Neural progenitor cell (in vitro differentiated cells): ENCODE data around the gene KLC1. TPM values are rescaled to one million over a fixed set of nuclear protein-coding genes. Genes with fewer than 3 reads are reported as not detected.
A peak's percentile ranks its signal among the peaks of the same experiment; 100 is the strongest.

Experiments
- DNase-seq: peaks from one replicate; pipeline ENCODE4 v3.0.0-alpha.2; 2016; ENCODE audit warnings: low spot score
- H2AFZ ChIP-seq: fragments of 200-600 bp; sonication (generic); replicated peaks from 2 replicates; pipeline ENCODE4 v1.6.1; 2016; ENCODE audit warnings: antibody characterized with exemption
- H3F3A ChIP-seq: fragments of 200-600 bp; sonication (generic); 2 replicates; pipeline ENCODE4 v1.6.1; 2016; ENCODE audit warnings: antibody characterized with exemption, low read depth
- H3K27ac ChIP-seq: fragments of 200-600 bp; sonication (generic); 2 replicates; pipeline ENCODE4 v1.5.1; 2016; ENCODE audit warnings: mild to moderate bottlenecking
- H3K27me3 ChIP-seq: fragments of 200-600 bp; sonication (generic); 2 replicates; pipeline ENCODE4 v1.6.1; 2016; ENCODE audit warnings: mild to moderate bottlenecking, moderate library complexity
- H3K36me3 ChIP-seq: fragments of 200-600 bp; sonication (generic); 2 replicates; pipeline ENCODE4 v1.5.1; 2016
- H3K4me1 ChIP-seq: fragments of 200-600 bp; sonication (generic); 2 replicates; pipeline ENCODE4 v1.6.1; 2016; ENCODE audit warnings: mixed run types
- H3K4me2 ChIP-seq: fragments of 200-600 bp; sonication (generic); 2 replicates; pipeline ENCODE4 v1.6.1; 2016
- H3K4me3 ChIP-seq: fragments of 200-600 bp; sonication (generic); 2 replicates; pipeline ENCODE4 v1.5.1; 2016
- H3K79me2 ChIP-seq: fragments of 200-600 bp; sonication (generic); 2 replicates; pipeline ENCODE4 v1.6.1; 2016; ENCODE audit warnings: low read depth
- H3K9ac ChIP-seq: fragments of 200-600 bp; sonication (generic); 2 replicates; pipeline ENCODE4 v1.6.1; 2016
- H3K9me3 ChIP-seq: fragments of 200-600 bp; sonication (generic); 2 replicates; pipeline ENCODE4 v1.5.1; 2016; ENCODE audit warnings: low read depth
- H4K20me1 ChIP-seq: fragments of 200-600 bp; sonication (generic); 2 replicates; pipeline ENCODE4 v1.6.1; 2016; ENCODE audit warnings: low read depth
- H3K27ac Mint-ChIP-seq: 3 replicates; pipeline ENCODE4 v1.8.0; 2021; ENCODE audit warnings: mixed read lengths
- H3K27me3 Mint-ChIP-seq: 2 replicates; pipeline ENCODE4 v1.8.0; 2022; ENCODE audit warnings: low read depth, mild to moderate bottlenecking, inconsistent platforms, moderate library complexity, mixed read lengths; ENCODE audit not compliant: insufficient read depth
- H3K36me3 Mint-ChIP-seq: 3 replicates; pipeline ENCODE4 v1.8.0; 2021; ENCODE audit warnings: mixed read lengths
- H3K4me1 Mint-ChIP-seq: 3 replicates; pipeline ENCODE4 v1.8.0; 2021; ENCODE audit warnings: mixed read lengths
- H3K4me3 Mint-ChIP-seq: 3 replicates; pipeline ENCODE4 v1.8.0; 2021; ENCODE audit warnings: mild to moderate bottlenecking, moderate library complexity, mixed read lengths
- H3K9me3 Mint-ChIP-seq: 3 replicates; pipeline ENCODE4 v1.8.0; 2020; ENCODE audit warnings: mixed read lengths
- EZH2 ChIP-seq: fragments of 200-600 bp; sonication (generic); IDR thresholded peaks from 2 replicates; pipeline ENCODE4 v1.6.1; 2017; ENCODE audit warnings: antibody characterized with exemption, mild to moderate bottlenecking, moderate library complexity
- EZH2phosphoT487 ChIP-seq: fragments of 200-600 bp; sonication (generic); IDR thresholded peaks from 2 replicates; pipeline ENCODE4 v1.6.1; 2017; ENCODE audit warnings: antibody characterized with exemption
- total RNA-seq: library from RNA; depleted of rRNA; stranded (reverse); fragments of >200 nt; gene quantifications from 2 replicates; pipeline ENCODE4 v1.2.3, GENCODE V29; 2015; ENCODE audit warnings: low replicate concordance
- TF ChIP-seq, protein P1 (sequence below): fragments of 200-600 bp; sonication (generic); IDR thresholded peaks from 2 replicates; pipeline ENCODE4 v1.5.1; 2017; ENCODE audit warnings: antibody characterized with exemption, mild to moderate bottlenecking

The KLC1 gene
- total RNA-seq, 1 donor from 2014 or later = 163 TPM

DNA sequence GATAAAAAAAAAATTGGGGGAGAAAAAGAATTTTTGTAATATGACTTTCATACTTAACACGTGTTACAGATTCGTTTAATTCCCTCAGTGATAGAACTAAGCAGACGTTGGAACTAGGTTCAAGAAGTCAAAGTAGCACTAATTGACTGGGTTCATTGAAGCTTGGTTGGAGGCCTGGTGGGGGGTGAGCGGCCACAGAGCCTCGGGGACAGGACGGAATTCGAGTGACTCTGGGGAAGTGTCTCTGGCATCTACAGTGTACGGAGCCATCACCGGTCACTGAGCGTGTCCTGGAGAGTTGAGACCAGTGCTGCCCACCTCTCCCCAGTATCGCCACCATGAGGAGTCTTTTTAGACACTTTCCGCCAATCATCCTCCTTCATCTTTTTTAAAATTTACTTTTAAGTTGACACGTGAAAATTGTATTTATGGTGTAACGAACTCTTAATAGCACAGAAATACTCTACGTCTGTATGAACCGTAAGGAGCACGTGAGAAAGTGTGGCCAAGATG is 87.9 kb downstream of the KLC1 start:
- Mint-ChIP-seq H3K27me3 (peaks cover 7% of the 10 kb centered on the region), H3K27ac (no peak overlapping the region), H3K4me1 (peaks cover 52% of the 10 kb centered on the region), H3K36me3 (peaks cover 13% of the 10 kb centered on the region), H3K4me3 (peak overlapping the region; percentile 90), H3K9me3 (no peaks in the 10 kb centered on the region)
- peaks cover 81% of the 10 kb centered on the region for H4K20me1 ChIP-seq
- no peak overlapping the region for H2AFZ ChIP-seq
- H3K27me3 ChIP-seq = no peaks in the 10 kb centered on the region
- peak; percentile 55 for DNase-seq
- peaks cover 87% of the 10 kb centered on the region for H3K79me2 ChIP-seq
- no peaks in the 10 kb centered on the region for H3K9me3 ChIP-seq
- TF ChIP-seq, protein P1, sequence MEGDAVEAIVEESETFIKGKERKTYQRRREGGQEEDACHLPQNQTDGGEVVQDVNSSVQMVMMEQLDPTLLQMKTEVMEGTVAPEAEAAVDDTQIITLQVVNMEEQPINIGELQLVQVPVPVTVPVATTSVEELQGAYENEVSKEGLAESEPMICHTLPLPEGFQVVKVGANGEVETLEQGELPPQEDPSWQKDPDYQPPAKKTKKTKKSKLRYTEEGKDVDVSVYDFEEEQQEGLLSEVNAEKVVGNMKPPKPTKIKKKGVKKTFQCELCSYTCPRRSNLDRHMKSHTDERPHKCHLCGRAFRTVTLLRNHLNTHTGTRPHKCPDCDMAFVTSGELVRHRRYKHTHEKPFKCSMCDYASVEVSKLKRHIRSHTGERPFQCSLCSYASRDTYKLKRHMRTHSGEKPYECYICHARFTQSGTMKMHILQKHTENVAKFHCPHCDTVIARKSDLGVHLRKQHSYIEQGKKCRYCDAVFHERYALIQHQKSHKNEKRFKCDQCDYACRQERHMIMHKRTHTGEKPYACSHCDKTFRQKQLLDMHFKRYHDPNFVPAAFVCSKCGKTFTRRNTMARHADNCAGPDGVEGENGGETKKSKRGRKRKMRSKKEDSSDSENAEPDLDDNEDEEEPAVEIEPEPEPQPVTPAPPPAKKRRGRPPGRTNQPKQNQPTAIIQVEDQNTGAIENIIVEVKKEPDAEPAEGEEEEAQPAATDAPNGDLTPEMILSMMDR = no peak
- TF ChIP-seq EZH2phosphoT487 = no peak
- TF ChIP-seq EZH2 = no peak
- H3K4me1 ChIP-seq = peaks cover 21% of the 10 kb centered on the region
- H3K9ac ChIP-seq = no peak overlapping the region
- no peaks in the 10 kb centered on the region for H3K36me3 ChIP-seq
- no peak overlapping the region for H3K27ac ChIP-seq
- peak overlapping the region; percentile 98 for H3K4me3 ChIP-seq
- peaks cover 15% of the 10 kb centered on the region for H3F3A ChIP-seq
- peak overlapping the region; percentile 99 for H3K4me2 ChIP-seq

DNA sequence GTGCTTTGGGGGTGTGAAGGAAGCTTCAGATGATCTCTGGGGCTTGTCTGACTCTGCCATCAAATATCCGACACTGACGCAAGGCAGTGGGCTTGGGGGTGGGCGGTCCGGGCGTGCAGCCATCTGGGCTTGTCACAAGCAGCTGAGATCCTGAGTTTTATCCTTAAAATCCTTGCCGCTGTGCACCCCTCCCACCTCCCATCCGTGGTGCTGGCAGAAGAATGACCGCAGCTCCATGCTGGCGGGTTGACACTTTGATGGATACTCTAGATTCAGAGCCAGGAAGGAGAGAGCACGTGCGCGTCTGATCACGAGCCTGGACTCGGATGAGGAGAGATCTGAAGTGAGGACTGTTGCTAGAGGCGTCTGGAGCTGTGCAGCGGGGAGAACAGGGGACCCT is 89.6 kb downstream of the KLC1 start:
- Histone ChIP-seq H3K4me3 (no peak overlapping the region), H3K27ac (no peak overlapping the region), H3K9me3 (no peaks in the 10 kb centered on the region), H3K4me1 (peaks cover 21% of the 10 kb centered on the region), H3K36me3 (no peaks in the 10 kb centered on the region), H3K9ac (no peak overlapping the region), H3K79me2 (peaks cover 89% of the 10 kb centered on the region), H2AFZ (no peak overlapping the region), H3F3A (peaks cover 9% of the 10 kb centered on the region), H3K4me2 (no peak overlapping the region), H3K27me3 (no peaks in the 10 kb centered on the region), H4K20me1 (peaks cover 74% of the 10 kb centered on the region)
- TF ChIP-seq, protein P1 = no peak
- no peak for TF ChIP-seq EZH2phosphoT487
- H3K27ac Mint-ChIP-seq = no peak overlapping the region
- H3K36me3 Mint-ChIP-seq = peaks cover 8% of the 10 kb centered on the region
- peaks cover 49% of the 10 kb centered on the region for H3K4me1 Mint-ChIP-seq
- no peaks in the 10 kb centered on the region for H3K9me3 Mint-ChIP-seq
- peaks cover 9% of the 10 kb centered on the region for H3K27me3 Mint-ChIP-seq
- no peak overlapping the region for H3K4me3 Mint-ChIP-seq
- DNase-seq = no peak

DNA sequence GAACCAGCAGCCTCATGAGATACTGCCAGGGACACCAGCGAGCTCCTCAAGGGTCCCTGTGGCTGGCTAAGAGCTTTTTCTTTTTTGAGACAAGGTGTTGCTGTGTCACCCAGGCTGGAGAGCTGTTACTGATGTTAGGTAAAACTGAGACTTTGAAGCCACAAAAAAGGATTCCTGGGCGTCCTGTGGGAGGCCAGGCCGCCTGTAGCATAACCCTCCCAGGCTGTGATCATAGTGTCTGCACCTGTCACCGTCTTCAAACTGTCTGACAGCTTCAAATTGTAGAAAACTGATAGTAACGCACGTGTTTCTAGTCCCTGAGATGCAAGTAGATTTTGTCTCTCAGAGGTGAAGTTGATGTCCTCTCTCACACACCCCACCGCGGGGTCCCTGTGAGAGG is 90.7 kb downstream of the KLC1 start:
- Histone ChIP-seq H3K4me3 (no peak overlapping the region), H3K27me3 (no peaks in the 10 kb centered on the region), H3F3A (no peaks in the 10 kb centered on the region), H3K4me1 (peaks cover 13% of the 10 kb centered on the region), H3K79me2 (peaks cover 83% of the 10 kb centered on the region), H3K9me3 (no peaks in the 10 kb centered on the region), H3K9ac (no peak overlapping the region), H3K36me3 (no peaks in the 10 kb centered on the region), H2AFZ (no peak overlapping the region), H3K27ac (no peak overlapping the region), H3K4me2 (no peak overlapping the region), H4K20me1 (peaks cover 74% of the 10 kb centered on the region)
- peaks cover 8% of the 10 kb centered on the region for H3K36me3 Mint-ChIP-seq
- H3K27ac Mint-ChIP-seq = no peak overlapping the region
- TF ChIP-seq EZH2 = no peak
- TF ChIP-seq EZH2phosphoT487 = no peak
- TF ChIP-seq, protein P1 = no peak
- H3K27me3 Mint-ChIP-seq = peaks cover 10% of the 10 kb centered on the region
- H3K4me1 Mint-ChIP-seq = peaks cover 39% of the 10 kb centered on the region
- H3K9me3 Mint-ChIP-seq = no peaks in the 10 kb centered on the region
- no peak overlapping the region for H3K4me3 Mint-ChIP-seq
- no peak for DNase-seq
